Measurements from ENCODE around the gene FGF14.

FGF14 gene

DNA sequence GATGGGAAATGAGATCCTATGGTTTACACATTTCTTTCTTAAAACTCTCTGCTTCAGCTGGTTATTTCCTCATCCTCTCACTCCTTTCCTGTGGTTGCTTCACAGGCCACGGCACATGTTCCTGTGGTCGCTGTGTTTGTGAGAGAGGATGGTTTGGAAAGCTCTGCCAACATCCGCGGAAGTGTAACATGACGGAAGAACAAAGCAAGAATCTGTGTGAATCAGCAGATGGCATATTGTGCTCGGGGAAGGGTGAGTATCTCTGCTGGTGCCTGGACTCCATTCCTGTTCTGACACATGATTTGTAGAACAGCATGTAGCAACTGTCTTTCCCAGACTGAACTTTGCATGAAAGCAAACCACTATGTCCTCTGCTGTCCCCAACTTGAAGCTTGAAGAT, 695.2 kb downstream of the FGF14 start:
- no peak for DNase-seq

DNA sequence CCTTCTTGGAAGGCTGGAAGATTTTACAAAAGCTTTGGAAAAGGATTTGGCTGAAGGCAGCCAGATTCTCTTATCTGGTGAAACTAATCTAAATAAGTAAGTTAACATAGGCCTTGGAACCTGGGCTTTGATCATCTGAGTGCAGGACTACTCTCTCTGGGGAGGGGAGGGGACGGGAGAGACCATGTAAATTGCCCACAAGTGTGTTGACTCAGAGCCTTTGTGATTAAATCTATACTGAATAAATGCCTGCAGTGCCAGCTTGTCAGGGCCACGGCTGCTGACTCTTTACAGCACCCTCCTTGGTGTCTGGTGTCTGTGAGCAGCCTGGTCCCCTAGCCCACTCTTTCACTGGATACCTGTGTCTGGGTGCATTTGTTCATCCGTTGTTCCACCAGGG, 698.0 kb downstream of the FGF14 start:
- no peak for DNase-seq

DNA sequence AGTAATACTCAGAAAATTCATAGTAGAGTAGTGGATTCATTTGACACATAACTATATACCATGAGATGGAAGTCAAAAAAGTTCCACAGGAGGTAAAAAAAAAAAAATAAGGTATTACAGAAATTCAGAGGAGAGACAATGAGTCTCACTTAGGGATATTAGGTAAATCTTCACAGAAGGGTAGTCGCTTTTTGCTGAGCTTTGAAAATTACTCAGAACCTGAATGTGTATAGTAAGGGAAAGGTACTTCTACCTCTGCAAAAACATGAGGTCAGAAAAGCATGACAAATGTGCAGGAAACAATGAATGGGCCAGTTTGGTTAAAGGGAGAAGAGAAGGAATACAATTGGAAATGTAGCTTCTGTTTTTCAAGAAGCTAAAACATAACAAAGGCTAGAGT, 698.8 kb downstream of the FGF14 start:
- DNase-seq, result no peak

DNA sequence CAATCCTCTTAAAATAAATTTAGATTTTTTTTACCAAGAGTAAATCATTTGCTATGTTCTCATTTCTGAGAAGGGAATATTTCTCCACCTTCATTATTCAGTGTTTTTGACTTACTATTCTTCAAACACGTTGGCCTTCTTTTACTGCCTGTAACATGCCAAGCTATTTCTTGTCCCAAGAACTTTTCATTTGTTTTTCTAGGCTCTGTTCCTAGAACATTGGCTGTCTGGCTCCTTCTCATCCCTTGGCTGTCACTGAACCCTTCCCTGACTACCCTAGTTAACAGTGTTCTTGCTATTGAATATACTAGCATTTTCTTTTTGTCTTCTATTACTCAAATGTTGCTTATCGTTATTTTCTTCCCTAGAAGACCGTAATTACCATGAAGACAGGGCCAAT, 701.2 kb downstream of the FGF14 start:
- DNase-seq, result peak in 1 of 2 donors; percentile 47

DNA sequence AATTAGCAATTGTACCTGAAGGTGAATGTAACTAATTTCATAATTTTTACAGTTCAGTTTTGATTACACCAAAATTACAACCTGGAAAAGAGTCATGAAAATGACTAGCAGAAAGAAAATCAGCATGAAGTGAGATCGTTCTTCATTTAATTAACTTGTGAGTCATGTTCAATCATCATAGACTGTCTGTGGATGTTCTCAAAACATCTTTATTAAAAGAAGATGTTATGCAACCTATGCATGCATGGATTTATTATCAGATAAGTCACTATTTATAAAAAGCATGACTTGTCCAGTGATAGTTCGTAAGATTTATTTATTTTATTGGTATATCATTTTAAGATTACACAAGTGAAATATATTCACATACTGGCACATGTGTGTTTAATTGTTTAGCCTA, 703.4 kb downstream of the FGF14 start:
- no peak for DNase-seq

DNA sequence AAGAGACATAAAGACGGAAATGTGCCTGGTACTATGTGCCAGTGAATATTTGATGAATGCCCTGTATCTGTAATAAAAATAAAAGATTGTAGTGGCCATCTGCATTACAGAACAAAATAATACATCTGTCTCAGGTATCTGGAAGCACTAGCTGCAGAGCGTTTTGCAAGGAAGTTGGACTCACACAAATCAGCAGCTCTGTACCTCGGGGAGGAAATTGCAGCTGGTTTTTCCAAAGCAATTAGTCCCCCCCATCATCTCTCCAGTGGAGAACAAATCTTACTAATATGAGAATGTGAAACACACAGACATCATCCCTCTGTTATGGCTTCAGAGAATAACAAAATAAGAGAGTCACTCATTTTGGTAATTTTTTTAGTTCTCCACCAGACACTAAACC, 704.1 kb downstream of the FGF14 start:
- DNase-seq, result no peak

DNA sequence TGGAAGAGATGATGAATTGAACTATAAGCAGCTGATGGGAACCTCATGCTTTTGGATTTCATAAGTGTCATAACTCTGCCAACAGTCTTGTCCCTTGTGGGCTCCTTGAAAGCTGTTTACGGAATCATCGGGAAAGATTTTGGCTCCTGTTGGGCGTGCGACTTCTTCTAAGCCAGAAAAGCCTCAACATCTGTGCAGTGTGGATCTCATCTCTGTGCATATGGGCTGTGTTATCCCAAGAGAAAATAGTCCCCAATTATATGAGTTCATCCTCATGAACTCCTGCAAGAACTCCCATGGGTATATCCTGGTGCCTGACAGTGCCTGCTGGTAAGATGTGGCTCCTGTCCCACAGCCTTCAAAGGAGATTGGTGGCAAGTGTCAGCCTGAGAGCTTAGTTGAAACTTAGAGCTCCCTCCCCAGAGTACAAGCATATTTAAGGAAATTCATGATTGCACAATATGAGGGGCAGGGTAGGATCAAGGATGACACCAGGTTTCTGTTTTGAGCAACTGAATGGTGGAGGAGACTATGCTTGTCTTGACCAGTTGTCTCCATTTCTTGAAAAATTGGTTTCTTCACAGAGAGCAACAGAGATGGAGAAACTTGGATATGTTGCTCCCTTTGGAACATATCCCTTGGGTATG, 705.9 kb downstream of the FGF14 start:
- DNase-seq, result no peak

DNA sequence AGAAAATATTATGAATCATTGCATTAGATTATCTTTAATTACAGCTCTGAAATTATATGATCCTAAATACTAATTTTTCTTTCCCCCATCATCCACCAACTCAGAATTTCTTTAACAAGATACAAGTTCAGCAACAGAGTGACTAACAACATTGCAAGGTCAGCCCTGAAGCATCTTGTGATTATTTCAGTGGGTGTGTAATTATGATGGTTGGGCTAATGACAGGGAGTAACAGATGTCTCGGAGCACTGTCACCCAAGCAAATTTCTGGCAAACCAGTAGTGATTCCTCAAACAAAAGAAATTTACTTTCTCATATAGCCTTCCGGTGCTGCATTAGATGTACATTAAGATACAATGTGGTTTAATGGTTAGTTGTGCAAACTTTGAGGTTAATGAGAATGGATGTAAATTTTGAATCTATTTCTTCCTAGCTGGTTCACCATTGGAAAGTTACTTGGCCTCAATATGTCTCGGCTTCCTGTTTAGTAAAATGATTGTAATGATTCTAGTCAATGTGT, 710.4 kb downstream of the FGF14 start:
- DNase-seq, result no peak

DNA sequence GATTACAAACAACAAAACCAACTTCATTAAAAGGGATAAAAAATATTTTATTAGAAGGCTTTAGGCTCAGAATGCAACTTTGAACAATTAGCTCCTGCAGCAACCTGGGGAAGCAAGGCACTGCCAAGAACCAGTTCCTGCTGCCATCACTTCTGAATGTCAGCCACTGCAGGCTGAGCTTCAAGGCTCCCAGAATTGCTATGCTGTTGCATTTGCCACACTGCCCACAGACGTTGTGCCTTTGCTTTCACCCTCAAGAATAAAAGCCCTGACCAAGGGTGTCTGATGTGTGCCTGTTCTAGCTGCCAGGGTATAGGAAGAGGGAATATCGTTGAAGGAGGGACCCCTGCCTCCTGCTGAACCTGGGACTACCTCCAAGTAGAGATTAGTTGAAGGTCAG, 711.0 kb downstream of the FGF14 start:
- no peak for DNase-seq

DNA sequence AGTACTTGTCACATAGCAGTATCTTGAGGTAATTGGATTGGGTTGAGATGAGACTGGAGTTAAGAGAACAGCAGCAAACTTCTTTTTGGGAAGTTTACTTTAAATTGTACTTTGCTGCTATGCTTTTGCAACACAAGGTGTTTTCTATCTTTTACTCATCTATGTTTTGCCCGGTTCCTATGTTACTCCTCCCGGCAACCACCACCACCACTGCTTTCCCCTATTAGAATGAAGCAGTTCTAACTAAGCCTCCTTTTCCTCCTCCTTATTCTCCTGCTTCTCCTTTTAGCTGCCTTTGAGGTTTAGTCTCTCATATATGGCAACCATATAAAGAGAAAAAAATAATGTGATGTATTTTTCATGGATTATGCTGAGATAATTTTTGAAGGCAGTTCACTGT, 715.8 kb downstream of the FGF14 start:
- DNase-seq, result no peak

DNA sequence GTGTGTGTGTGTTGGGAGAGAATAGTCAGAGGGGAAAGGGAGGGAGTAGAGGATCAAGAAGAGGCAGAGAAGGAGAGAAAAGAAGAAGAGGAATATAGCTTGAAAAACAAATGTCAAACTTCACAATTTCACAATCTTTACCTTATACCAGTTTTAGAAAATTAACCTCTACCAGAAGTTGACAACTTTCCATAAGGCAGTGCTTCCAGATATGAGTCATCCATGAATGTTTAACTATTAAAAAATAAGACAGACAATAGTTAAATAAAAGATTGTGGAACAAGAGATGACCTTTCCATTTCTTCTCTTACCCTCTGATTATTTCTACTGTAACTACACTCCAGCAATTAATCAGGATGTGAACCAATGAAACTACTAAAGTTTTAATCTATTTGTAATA, 720.0 kb downstream of the FGF14 start:
- DNase-seq, result no peak

DNA sequence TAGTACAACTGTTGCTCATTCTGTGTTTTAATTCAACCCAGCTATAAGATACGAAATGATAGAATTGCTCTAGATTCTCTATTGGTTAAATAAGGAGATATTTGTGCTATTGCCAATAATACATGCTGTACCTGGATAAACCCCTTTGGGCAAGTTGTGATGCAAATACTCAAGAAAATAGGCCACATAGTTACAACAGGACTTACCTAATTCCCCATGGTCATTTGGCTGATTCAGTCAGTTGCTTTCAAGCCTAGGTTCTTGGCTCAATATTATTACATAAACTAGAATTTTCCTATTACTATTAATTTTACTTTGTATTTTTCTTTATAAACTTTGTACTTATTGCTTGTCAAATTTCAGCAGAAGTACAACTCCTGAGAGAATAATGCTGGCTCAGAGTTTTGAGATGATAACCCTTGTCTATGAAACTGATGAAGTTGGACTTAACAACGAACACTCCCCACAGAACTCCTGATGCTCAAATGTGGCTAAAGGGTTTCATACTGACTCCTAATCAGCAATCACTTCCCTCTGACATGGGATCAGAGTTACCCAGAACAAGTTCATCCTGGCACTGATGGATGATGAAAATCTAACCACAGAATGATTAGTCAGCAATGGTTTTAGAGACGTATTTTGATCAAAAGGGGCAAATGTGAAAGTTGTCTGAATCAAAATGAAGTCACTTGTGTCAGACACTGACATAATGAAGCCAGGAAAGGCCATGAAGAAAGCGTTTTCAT, 728.3 kb downstream of the FGF14 start:
- DNase-seq, result no peak

DNA sequence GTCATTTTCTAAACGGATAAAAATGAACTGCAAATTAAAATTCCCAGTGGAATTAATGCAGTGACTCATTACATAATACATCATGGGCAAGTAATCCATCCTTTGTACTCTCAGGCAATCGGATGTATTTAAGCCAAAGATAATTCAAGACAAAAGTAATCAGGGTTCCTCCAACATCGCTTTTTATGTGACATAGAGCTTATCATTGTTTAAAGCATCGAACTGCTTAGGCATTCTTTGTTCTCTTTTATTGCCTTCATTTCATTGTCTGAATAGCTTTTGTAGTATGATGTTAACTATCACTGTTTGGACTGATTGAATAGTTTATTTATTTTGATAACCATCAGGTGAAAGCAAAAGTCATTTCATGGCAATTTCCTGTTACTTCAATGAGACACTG, 740.0 kb downstream of the FGF14 start:
- no peak for DNase-seq

Data from hippocampal formation (tissue), 2 donors.